Astrocyte (in vitro differentiated cells and primary cell): Measurements from ENCODE around the gene MGAT3. TPM values are rescaled to one million over a fixed set of nuclear protein-coding genes. Genes with fewer than 3 reads are reported as not detected.

Source experiments
- total RNA-seq: library from RNA; stranded (reverse); gene quantifications from 2 replicates; pipeline ENCODE4 v1.2.1, GENCODE V29; 2021

The MGAT3 gene
- total RNA-seq, 1 donor from 2014 or later: 7.9 TPM

Other genes starting within 250 kb of the MGAT3 start
- 17.0 and 27.3 TPM in 2 replicates for gene PDGFB, start 212.0 kb upstream of the MGAT3 start, total RNA-seq
- 1,056 and 1,182 TPM in 2 replicates for gene RPL3, start 137.4 kb upstream of the MGAT3 start, total RNA-seq
- 12.0 and 14.1 TPM in 2 replicates for gene SYNGR1, start 107.0 kb upstream of the MGAT3 start, total RNA-seq
- 13.4 and 13.8 TPM in 2 replicates for gene TAB1, start 57.2 kb upstream of the MGAT3 start, total RNA-seq
- gene MIEF1, start 45.3 kb downstream of the MGAT3 start, total RNA-seq: 34.2 and 35.6 TPM in 2 replicates
- gene ATF4, start 63.5 kb downstream of the MGAT3 start, total RNA-seq: 502 and 508 TPM in 2 replicates
- 45.5 and 58.7 TPM in 2 replicates for gene RPS19BP1, start 75.7 kb downstream of the MGAT3 start, total RNA-seq
- 0.11 and 0.17 TPM in 2 replicates for gene CACNA1I, start 113.7 kb downstream of the MGAT3 start, total RNA-seq